ENCODE measurements around the gene ACTR5.

- TF ChIP-seq CTCF (IDR thresholded peaks at IDR 0.05; ENCODE audit: low read depth, low read length, missing input control): no peak
- TF ChIP-seq FOXA2 (IDR thresholded peaks at IDR 0.05): no peak
- no peak for TF ChIP-seq YY1 (IDR thresholded peaks at IDR 0.05)
- TF ChIP-seq RAD21 (IDR thresholded peaks at IDR 0.05): no peak
- no peak for TF ChIP-seq MAX (IDR thresholded peaks at IDR 0.05)
- TF ChIP-seq ATF3 (IDR thresholded peaks at IDR 0.05): no peak
- TF ChIP-seq TAF1 (conservative IDR thresholded peaks at IDR 0.05): no peak
- TF ChIP-seq GABPA (IDR thresholded peaks at IDR 0.05 in 1 of 2, conservative IDR thresholded peaks at IDR 0.05 in 1 of 2): no peak
- TF ChIP-seq JUND (IDR thresholded peaks at IDR 0.05): no peak
- TF ChIP-seq EGR1 (IDR thresholded peaks at IDR 0.05; ENCODE audit: low read depth in 2 of 2): no peak
- no peak for TF ChIP-seq ZBTB33 (IDR thresholded peaks at IDR 0.05)
- no peak for TF ChIP-seq NR2F2 (IDR thresholded peaks at IDR 0.05)
- no peak for TF ChIP-seq REST (IDR thresholded peaks at IDR 0.05)
- no peak for TF ChIP-seq FOXA1 (IDR thresholded peaks at IDR 0.05)
Measured at GRCh38 chr20:38724626-38725147, 23.6 kb upstream of the ACTR5 start.

Data from liver (tissue), 3 donors.